CD4-positive, CD25-positive, alpha-beta regulatory T cell (primary cell): ENCODE results near the gene MTMR3. TPM values are rescaled to one million over a fixed set of nuclear protein-coding genes. Genes with fewer than 3 reads are reported as not detected.
"Not testable (repeated sequence)": the region's sequence is repeated elsewhere in the genome, so short reads cannot be mapped to it uniquely, and the experiment has no call there.

Experiments used
- ATAC-seq, 2 donors: fragments of 150-1000 bp; cut with Tn5 transposase; one replicate each; pipeline ENCODE4 v1.10.0; 2021; ENCODE audit warnings: low read depth in 2 of 2, moderate number of reproducible peaks in 2 of 2, moderate library complexity in 1 of 2
- DNase-seq, 3 donors: peaks; one replicate each; pipeline versions ENCODE4 v3.0.0 to v3.0.0-alpha.2; 2012 to 2022; ENCODE audit warnings: mixed read lengths in 1 of 3
- H3K27ac ChIP-seq: one replicate; pipeline ENCODE4 v1.7.0; 2013; ENCODE audit warnings: mild to moderate bottlenecking, low read length; ENCODE audit not compliant: insufficient read depth, poor library complexity, severe bottlenecking
- H3K27me3 ChIP-seq: one replicate; pipeline ENCODE4 v1.7.0; 2013; ENCODE audit warnings: low read length; ENCODE audit not compliant: control insufficient read depth, insufficient read depth
- H3K36me3 ChIP-seq: one replicate; pipeline ENCODE4 v1.7.0; 2013; ENCODE audit warnings: mild to moderate bottlenecking, low read length, moderate library complexity; ENCODE audit not compliant: control insufficient read depth, insufficient read depth
- H3K4me1 ChIP-seq: 2 replicates; pipeline ENCODE4 v1.7.0; 2013; ENCODE audit warnings: mild to moderate bottlenecking, low read length; ENCODE audit not compliant: insufficient read depth, control insufficient read depth, poor library complexity, severe bottlenecking
- H3K4me3 ChIP-seq: one replicate; pipeline ENCODE4 v1.7.0; 2013; ENCODE audit warnings: low read depth, mild to moderate bottlenecking, low read length, moderate library complexity
- H3K9me3 ChIP-seq, 2 experiments: 1 replicate in 1 of 2; 2 replicates in 1 of 2; pipeline ENCODE4 v1.7.0; 2013; ENCODE audit warnings: low read length in 2 of 2, mild to moderate bottlenecking in 1 of 2, moderate library complexity in 1 of 2; ENCODE audit not compliant: control insufficient read depth in 2 of 2
- H3K27ac Mint-ChIP-seq, 3 donors: one replicate each; pipeline ENCODE4 v1.8.0; 2020 to 2022; ENCODE audit warnings: mild to moderate bottlenecking in 3 of 3, mixed read lengths in 3 of 3, moderate library complexity in 2 of 3
- H3K27me3 Mint-ChIP-seq: one replicate; pipeline ENCODE4 v1.8.0; 2022; ENCODE audit warnings: mild to moderate bottlenecking, mixed read lengths
- H3K36me3 Mint-ChIP-seq: one replicate; pipeline ENCODE4 v1.8.0; 2020; ENCODE audit warnings: mixed read lengths
- H3K4me1 Mint-ChIP-seq, 4 donors: one replicate each; pipeline ENCODE4 v1.8.0; 2020 to 2022; ENCODE audit warnings: mixed read lengths in 4 of 4, mild to moderate bottlenecking in 1 of 4
- H3K4me3 Mint-ChIP-seq, 4 donors: one replicate each; pipeline ENCODE4 v1.8.0; 2020 to 2022; ENCODE audit warnings: mild to moderate bottlenecking in 4 of 4, mixed read lengths in 4 of 4, moderate library complexity in 3 of 4
- H3K9me3 Mint-ChIP-seq, 7 donors: one replicate each; pipeline ENCODE4 v1.8.0; 2020 to 2022; ENCODE audit warnings: mixed read lengths in 7 of 7, mild to moderate bottlenecking in 3 of 7, moderate library complexity in 2 of 7
- polyA plus RNA-seq, 4 donors: library from polyadenylated mRNA; unstranded; fragments of 300-500 nt; fragmentation: Illumina TruSeq; gene quantifications; one replicate each; pipeline ENCODE4 v1.2.3, GENCODE V29; 2021
- total RNA-seq: library from RNA; stranded (reverse); gene quantifications from one replicate; pipeline ENCODE4 v1.2.3, GENCODE V29; 2022

MTMR3 gene
- total and polyA plus RNA-seq, 5 donors from 2014 or later: 14.3 to 64.4 (median 19.1) TPM

GRCh38 chr22:29859030-29859429, 23.9 kb upstream of the MTMR3 start:
- H3K27ac ChIP-seq, H3K36me3 ChIP-seq, H3K9me3 ChIP-seq, ATAC-seq, H3K4me3 ChIP-seq, H3K36me3 Mint-ChIP-seq, DNase-seq, H3K27me3 ChIP-seq, H3K9me3 Mint-ChIP-seq, H3K4me3 Mint-ChIP-seq, H3K4me1 ChIP-seq, H3K27me3 Mint-ChIP-seq, H3K4me1 Mint-ChIP-seq, H3K27ac Mint-ChIP-seq: not testable (repeated sequence)

- no peaks in the 10 kb centered on the region for H3K4me1 Mint-ChIP-seq
- ATAC-seq (no peak), DNase-seq (no peak)
- H3K27me3 Mint-ChIP-seq: no peaks in the 10 kb centered on the region
- H3K9me3 ChIP-seq: no peaks in the 10 kb centered on the region
- H3K27ac Mint-ChIP-seq: no peak overlapping the region
- H3K4me1 ChIP-seq: no peaks in the 10 kb centered on the region
- H3K36me3 Mint-ChIP-seq: no peaks in the 10 kb centered on the region
- H3K36me3 ChIP-seq: no peaks in the 10 kb centered on the region
- no peak overlapping the region for H3K4me3 Mint-ChIP-seq
- peaks cover 0 to 1% (median 0%) of the 10 kb centered on the region in 7 donors for H3K9me3 Mint-ChIP-seq
- no peak overlapping the region for H3K4me3 ChIP-seq
- peaks cover 2% of the 10 kb centered on the region for H3K27me3 ChIP-seq
- H3K27ac ChIP-seq: no peak overlapping the region
Measured at GRCh38 chr22:29860006-29860766, 22.8 kb upstream of the MTMR3 start.

- H3K27me3 ChIP-seq: no peaks in the 10 kb centered on the region
- H3K4me3 ChIP-seq: no peak overlapping the region
- no peaks in the 10 kb centered on the region for H3K27me3 Mint-ChIP-seq
- H3K4me1 Mint-ChIP-seq: no peaks in the 10 kb centered on the region
- no peak overlapping the region for H3K4me3 Mint-ChIP-seq
- H3K27ac ChIP-seq: no peak overlapping the region
- H3K9me3 Mint-ChIP-seq: peaks cover 0 to 1% (median 0%) of the 10 kb centered on the region in 7 donors
- no peak for DNase-seq
- no peaks in the 10 kb centered on the region for H3K36me3 Mint-ChIP-seq
- H3K27ac Mint-ChIP-seq: no peak overlapping the region
- no peaks in the 10 kb centered on the region for H3K4me1 ChIP-seq
- ATAC-seq: no peak
- H3K9me3 ChIP-seq: no peaks in the 10 kb centered on the region
- H3K36me3 ChIP-seq: no peaks in the 10 kb centered on the region
Measured at GRCh38 chr22:29861672-29862297, 21.2 kb upstream of the MTMR3 start.

GRCh38 chr22:29865572-29865971, 17.4 kb upstream of the MTMR3 start:
- H3K4me1 Mint-ChIP-seq, H3K9me3 ChIP-seq, H3K27ac ChIP-seq, H3K4me1 ChIP-seq, H3K27ac Mint-ChIP-seq, H3K27me3 ChIP-seq, H3K4me3 Mint-ChIP-seq, H3K4me3 ChIP-seq, ATAC-seq, DNase-seq, H3K36me3 Mint-ChIP-seq, H3K9me3 Mint-ChIP-seq, H3K36me3 ChIP-seq: not testable (repeated sequence)
- H3K27me3 Mint-ChIP-seq: peaks cover 11% of the 10 kb centered on the region

GRCh38 chr22:29867260-29867659, 15.7 kb upstream of the MTMR3 start:
- H3K36me3 Mint-ChIP-seq: no peaks in the 10 kb centered on the region
- H3K4me3 Mint-ChIP-seq: no peak overlapping the region
- H3K4me1 ChIP-seq: no peaks in the 10 kb centered on the region
- peaks cover 11% of the 10 kb centered on the region for H3K27me3 Mint-ChIP-seq
- peaks cover 0 to 6% (median 2%) of the 10 kb centered on the region in 4 donors for H3K4me1 Mint-ChIP-seq
- no peaks in the 10 kb centered on the region for H3K36me3 ChIP-seq
- DNase-seq: no peak
- H3K27ac ChIP-seq: no peak overlapping the region
- no peaks in the 10 kb centered on the region for H3K27me3 ChIP-seq
- peaks cover 0 to 2% (median 0%) of the 10 kb centered on the region in 7 donors for H3K9me3 Mint-ChIP-seq
- H3K27ac Mint-ChIP-seq: no peak overlapping the region
- no peaks in the 10 kb centered on the region for H3K9me3 ChIP-seq
- ATAC-seq: no peak
- no peak overlapping the region for H3K4me3 ChIP-seq

- Mint-ChIP-seq H3K4me1 (peaks cover 0 to 6% (median 2%) of the 10 kb centered on the region in 4 donors), H3K27ac (no peak overlapping the region), H3K36me3 (no peaks in the 10 kb centered on the region), H3K4me3 (no peak overlapping the region), H3K9me3 (peaks cover 0 to 2% (median 0%) of the 10 kb centered on the region in 7 donors), H3K27me3 (peaks cover 11% of the 10 kb centered on the region)
- Histone ChIP-seq H3K9me3 (no peaks in the 10 kb centered on the region), H3K27me3 (no peaks in the 10 kb centered on the region), H3K27ac (no peak overlapping the region), H3K4me3 (no peak overlapping the region), H3K4me1 (no peaks in the 10 kb centered on the region), H3K36me3 (no peaks in the 10 kb centered on the region)
- ATAC-seq (no peak), DNase-seq (no peak)
Measured at GRCh38 chr22:29867851-29868250, 15.1 kb upstream of the MTMR3 start.

- Histone ChIP-seq H3K4me3 (no peak overlapping the region), H3K27ac (no peak overlapping the region), H3K4me1 (no peaks in the 10 kb centered on the region), H3K9me3 (no peaks in the 10 kb centered on the region), H3K36me3 (no peaks in the 10 kb centered on the region), H3K27me3 (peaks cover 5% of the 10 kb centered on the region)
- peak in 1 of 3 donors; percentile 70 for DNase-seq
- H3K4me3 Mint-ChIP-seq: no peak overlapping the region
- H3K9me3 Mint-ChIP-seq: peaks cover 0 to 2% (median 0%) of the 10 kb centered on the region in 7 donors
- no peaks in the 10 kb centered on the region for H3K36me3 Mint-ChIP-seq
- peak; percentile 52 to 66 for ATAC-seq
- peak overlapping the region in 2 of 3 donors; percentile 19 to 36 for H3K27ac Mint-ChIP-seq
- H3K27me3 Mint-ChIP-seq: peaks cover 16% of the 10 kb centered on the region
- peaks cover 0 to 6% (median 3%) of the 10 kb centered on the region in 4 donors for H3K4me1 Mint-ChIP-seq
Measured at GRCh38 chr22:29870574-29870973, 12.4 kb upstream of the MTMR3 start.

GRCh38 chr22:29871684-29872083, 11.3 kb upstream of the MTMR3 start:
- H3K36me3 ChIP-seq: no peaks in the 10 kb centered on the region
- peaks cover 0 to 6% (median 3%) of the 10 kb centered on the region in 4 donors for H3K4me1 Mint-ChIP-seq
- no peak overlapping the region for H3K27ac ChIP-seq
- H3K4me3 Mint-ChIP-seq: no peak overlapping the region
- H3K9me3 Mint-ChIP-seq: peaks cover 0 to 2% (median 0%) of the 10 kb centered on the region in 7 donors
- no peaks in the 10 kb centered on the region for H3K36me3 Mint-ChIP-seq
- no peak overlapping the region for H3K4me3 ChIP-seq
- H3K27ac Mint-ChIP-seq: no peak overlapping the region
- H3K4me1 ChIP-seq: no peaks in the 10 kb centered on the region
- no peaks in the 10 kb centered on the region for H3K9me3 ChIP-seq
- peaks cover 5% of the 10 kb centered on the region for H3K27me3 ChIP-seq
- H3K27me3 Mint-ChIP-seq: peaks cover 16% of the 10 kb centered on the region
- no peak for DNase-seq
- ATAC-seq: no peak
